Measurements from ENCODE around the gene CERT1.
A peak's percentile ranks its signal among the peaks of the same experiment; 100 is the strongest.
"Not testable (repeated sequence)": the region's sequence is repeated elsewhere in the genome, so short reads cannot be mapped to it uniquely, and the experiment has no call there.

Gene CERT1

GRCh38 chr5:75511435-75512382 is at the start of gene CERT1, which contains the start of gene POLK:
CERT1 (minus strand) TSS chr5:75511629; CDS start chr5:75511207, 422 bp downstream.
POLK (plus strand) TSS chr5:75511891.
- peak within 1 kb of the TSS; percentile 63 for H3K27ac ChIP-seq
- peak; percentile 92 for DNase-seq (ENCODE audit: low read depth, low spot score)

- H3K27ac ChIP-seq; DNase-seq (ENCODE audit: low read depth, low spot score): not testable (repeated sequence)
These were observed 49.2 kb upstream of the CERT1 start for GRCh38 chr5:75560655-75561054.

GRCh38 chr5:75558981-75559632 is 47.7 kb upstream of the CERT1 start:
- no peak for DNase-seq (ENCODE audit: low read depth, low spot score)
- no peak overlapping the region for H3K27ac ChIP-seq

- H3K27ac ChIP-seq: no peak overlapping the region
- DNase-seq (ENCODE audit: low read depth, low spot score): no peak
These were observed 46.8 kb upstream of the CERT1 start for GRCh38 chr5:75558221-75558620.

GRCh38 chr5:75553358-75553757 is 41.9 kb upstream of the CERT1 start:
- no peak for DNase-seq (ENCODE audit: low read depth, low spot score)
- H3K27ac ChIP-seq: no peak overlapping the region

- H3K27ac ChIP-seq: no peak overlapping the region
- DNase-seq (ENCODE audit: low read depth, low spot score): no peak
These were observed 41.3 kb upstream of the CERT1 start for GRCh38 chr5:75552764-75553163.

- H3K27ac ChIP-seq: no peak overlapping the region
- DNase-seq (ENCODE audit: low read depth, low spot score): no peak
These were observed 40.0 kb upstream of the CERT1 start for GRCh38 chr5:75551471-75551870.

- H3K27ac ChIP-seq: no peak overlapping the region
- no peak for DNase-seq (ENCODE audit: low read depth, low spot score)
These were observed 39.2 kb upstream of the CERT1 start for GRCh38 chr5:75550597-75550996.

GRCh38 chr5:75547812-75548211 is 36.4 kb upstream of the CERT1 start:
- no peak overlapping the region for H3K27ac ChIP-seq
- no peak for DNase-seq (ENCODE audit: low read depth, low spot score)

- no peak for DNase-seq (ENCODE audit: low read depth, low spot score)
- no peak overlapping the region for H3K27ac ChIP-seq
These were observed 35.4 kb upstream of the CERT1 start for GRCh38 chr5:75546830-75547229.

GRCh38 chr5:75545131-75545530 is 33.7 kb upstream of the CERT1 start:
- DNase-seq (ENCODE audit: low read depth, low spot score): no peak
- H3K27ac ChIP-seq: no peak overlapping the region

- no peak overlapping the region for H3K27ac ChIP-seq
- no peak for DNase-seq (ENCODE audit: low read depth, low spot score)
These were observed 26.8 kb upstream of the CERT1 start for GRCh38 chr5:75538211-75538610.

- no peak overlapping the region for H3K27ac ChIP-seq
- no peak for DNase-seq (ENCODE audit: low read depth, low spot score)
These were observed 25.4 kb upstream of the CERT1 start for GRCh38 chr5:75536694-75537360.

GRCh38 chr5:75536147-75536546 is 24.7 kb upstream of the CERT1 start:
- no peak overlapping the region for H3K27ac ChIP-seq
- DNase-seq (ENCODE audit: low read depth, low spot score): no peak

- H3K27ac ChIP-seq: peak overlapping the region; percentile 76
- DNase-seq (ENCODE audit: low read depth, low spot score): no peak
These were observed 23.3 kb upstream of the CERT1 start for GRCh38 chr5:75534734-75535133.

- DNase-seq (ENCODE audit: low read depth, low spot score): not testable (repeated sequence)
- peak overlapping the region; percentile 76 for H3K27ac ChIP-seq
These were observed 22.3 kb upstream of the CERT1 start for GRCh38 chr5:75533716-75534115.

- no peak overlapping the region for H3K27ac ChIP-seq
- DNase-seq (ENCODE audit: low read depth, low spot score): no peak
These were observed 20.8 kb upstream of the CERT1 start for GRCh38 chr5:75532190-75532589.

GRCh38 chr5:75529185-75529584 is 17.8 kb upstream of the CERT1 start:
- no peak for DNase-seq (ENCODE audit: low read depth, low spot score)
- H3K27ac ChIP-seq: no peak overlapping the region

GRCh38 chr5:75526070-75526469 is 14.6 kb upstream of the CERT1 start:
- DNase-seq (ENCODE audit: low read depth, low spot score): no peak
- H3K27ac ChIP-seq: no peak overlapping the region

- no peak overlapping the region for H3K27ac ChIP-seq
- DNase-seq (ENCODE audit: low read depth, low spot score): no peak
These were observed 13.9 kb upstream of the CERT1 start for GRCh38 chr5:75525344-75525743.

GRCh38 chr5:75524591-75524990 is 13.2 kb upstream of the CERT1 start:
- no peak overlapping the region for H3K27ac ChIP-seq
- no peak for DNase-seq (ENCODE audit: low read depth, low spot score)
